Stomach (tissue), 9 donors: Measurements from ENCODE around the gene MTG1. TPM values are rescaled to one million over a fixed set of nuclear protein-coding genes. Genes with fewer than 3 reads are reported as not detected.
"Not testable (repeated sequence)": the region's sequence is repeated elsewhere in the genome, so short reads cannot be mapped to it uniquely, and the experiment has no call there.

Source experiments
- DNase-seq, 2 donors: peaks; one replicate each; pipeline versions ENCODE4 v3.0.0 to v3.0.0-alpha.2; 2013 to 2019
- H3K27ac ChIP-seq, 5 donors: fragments of 200-600 bp in 4 of 5; sonication (generic) in 4 of 5; one replicate each; pipeline ENCODE4 v1.5.1; 2013 to 2019; ENCODE audit warnings: mild to moderate bottlenecking in 1 of 5, moderate library complexity in 1 of 5
- H3K27me3 ChIP-seq, 3 donors: fragments of 200-600 bp; sonication (generic); one replicate each; pipeline ENCODE4 v1.5.1; 2017 to 2019; ENCODE audit warnings: mixed run types in 1 of 3
- H3K36me3 ChIP-seq, 4 donors: fragments of 200-600 bp; sonication (generic); 1 replicate in 3 of 4; 2 replicates in 1 of 4; pipeline ENCODE4 v1.5.1; 2016 to 2019
- H3K4me1 ChIP-seq, 4 donors: fragments of 200-600 bp; sonication (generic); one replicate each; pipeline ENCODE4 v1.5.1; 2016 to 2019
- H3K4me3 ChIP-seq, 4 donors: fragments of 200-600 bp; sonication (generic) in 3 of 4; one replicate each; pipeline ENCODE4 v1.5.1; 2016 to 2019; ENCODE audit warnings: mild to moderate bottlenecking in 1 of 4
- H3K9me3 ChIP-seq, 4 donors: fragments of 200-600 bp; sonication (generic); one replicate each; pipeline ENCODE4 v1.5.1; 2016 to 2019
- CTCF ChIP-seq, 7 experiments: fragments of 450-650 bp in 4 of 7; fragments of 200-600 bp in 3 of 7; sonication (generic) in 3 of 7; IDR thresholded peaks; one replicate each; pipeline ENCODE4 v1.5.1; 2016 to 2019; ENCODE audit warnings: antibody characterized with exemption in 7 of 7, control low read depth in 2 of 7, mild to moderate bottlenecking in 1 of 7
- EP300 ChIP-seq: sonication (generic); formaldehyde crosslinking; IDR thresholded peaks from one replicate; pipeline ENCODE4 v1.6.1; 2017; ENCODE audit warnings: antibody characterized with exemption
- POLR2A ChIP-seq, 4 donors: fragments of 450-650 bp; IDR thresholded peaks; one replicate each; pipeline ENCODE4 v1.6.1; 2016; ENCODE audit warnings: antibody characterized with exemption in 4 of 4, control low read depth in 2 of 4, mild to moderate bottlenecking in 1 of 4, moderate library complexity in 1 of 4
- POLR2AphosphoS5 ChIP-seq, 3 donors: sonication (generic); formaldehyde crosslinking; IDR thresholded peaks; one replicate each; pipeline ENCODE4 v1.6.1; 2016; ENCODE audit warnings: antibody characterized with exemption in 3 of 3
- WGBS, 5 donors: extraction: QIAGEN DNeasy Blood & Tissue Kit in 3 of 5; methylation state at CpG; one replicate each; pipeline versions ENCODE4 v1.1.5 to v1.1.7; 2013 to 2018; 5-methylcytosine and 5-hydroxymethylcytosine counted together
- intact Hi-C: fragments of 100-400 bp; cut with DNase I; formaldehyde crosslinking; loops from one replicate; pipeline ENCODE4 v1.15.1; 2023; ENCODE audit warnings: low total_unique reads
- polyA plus RNA-seq, 3 donors: library from polyadenylated mRNA; stranded (reverse); fragments of 200-250 nt; gene quantifications; one replicate each; pipeline ENCODE4 v1.2.3, GENCODE V29; 2013
- total RNA-seq, 5 donors: library from RNA; depleted of rRNA; stranded (reverse); fragments of >200 nt; gene quantifications; one replicate each; pipeline versions ENCODE4 v1.1.0 to v1.2.3, GENCODE V29; 2014 to 2016
- donor health status: healthy with polysubstance abuse.
- donor health status: Bipolar disorder and iron deficiency.
- donor health status: healthy.

Gene MTG1
- total and polyA plus RNA-seq, 8 donors: 36.7 to 177 (median 52.9) TPM

DNA sequence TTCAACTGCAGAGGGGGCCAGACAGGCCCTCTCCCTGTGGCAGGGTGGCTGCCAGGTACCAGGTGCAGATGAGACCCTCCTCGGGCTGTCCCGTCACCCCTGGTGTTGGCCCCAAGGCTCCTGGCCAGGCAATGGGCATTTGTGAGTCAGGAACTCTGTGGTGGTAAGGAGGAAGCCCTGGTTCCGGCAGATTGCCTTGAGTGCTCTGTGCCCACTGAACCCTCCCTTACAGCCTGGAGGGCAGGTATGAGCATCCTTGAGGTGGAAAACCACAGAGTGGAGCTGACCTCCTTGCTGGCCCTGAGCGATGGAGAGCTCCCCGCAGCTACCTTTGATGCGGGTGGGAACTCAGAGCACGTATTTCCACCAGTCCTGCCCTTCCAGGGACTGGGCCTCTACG lies 12.9 kb upstream of the MTG1 start:
- WGBS, 5 donors: 86 to 100% (median 91%) methylated on average over 3 to 8 of the region's 8 CpGs
- H3K4me1 ChIP-seq: peaks cover 14 to 32% (median 30%) of the 10 kb centered on the region in 4 donors

GRCh38 chr10:133383551-133383950 lies 10.4 kb upstream of the MTG1 start:
- intact Hi-C loops: no loop called here
- 93 to 100% (median 95%) methylated on average over 4 of the region's 4 CpGs for WGBS, 5 donors
- DNase-seq: no peak

More for the DNA sequence above, 12.9 kb upstream of the MTG1 start:
- Histone ChIP-seq H3K9me3 (no peaks in the 10 kb centered on the region), H3K27ac (no peak overlapping the region), H3K36me3 (peaks cover 0 to 38% (median 31%) of the 10 kb centered on the region in 4 donors), H3K27me3 (no peaks in the 10 kb centered on the region), H3K4me3 (no peak overlapping the region)
- TF ChIP-seq POLR2A (IDR thresholded peaks at IDR 0.05) (no peak), EP300 (no peak), CTCF (IDR thresholded peaks at IDR 0.05) (no peak), POLR2AphosphoS5 (IDR thresholded peaks at IDR 0.05) (no peak)
- intact Hi-C loops: no loop called here
- no peak for DNase-seq

GRCh38 chr10:133384071-133384470 lies 9.9 kb upstream of the MTG1 start:
- intact Hi-C loops: no loop called here
- WGBS, 5 donors: 88 to 94% (median 93%) methylated on average over 3 to 13 of the region's 13 CpGs
- H3K27me3 ChIP-seq: no peaks in the 10 kb centered on the region
- peaks cover 0 to 58% (median 39%) of the 10 kb centered on the region in 4 donors for H3K36me3 ChIP-seq
- TF ChIP-seq EP300: no peak
- TF ChIP-seq POLR2A (IDR thresholded peaks at IDR 0.05): no peak
- TF ChIP-seq POLR2AphosphoS5 (IDR thresholded peaks at IDR 0.05): no peak
- no peak for TF ChIP-seq CTCF (IDR thresholded peaks at IDR 0.05)
- peaks cover 7 to 23% (median 18%) of the 10 kb centered on the region in 4 donors for H3K4me1 ChIP-seq
- H3K4me3 ChIP-seq: no peak overlapping the region
- H3K9me3 ChIP-seq: no peaks in the 10 kb centered on the region
- no peak overlapping the region for H3K27ac ChIP-seq
- DNase-seq: no peak

More at GRCh38 chr10:133383551-133383950, 10.4 kb upstream of the MTG1 start:
- H3K4me1 ChIP-seq: peaks cover 7 to 23% (median 19%) of the 10 kb centered on the region in 4 donors
- H3K27me3 ChIP-seq: no peaks in the 10 kb centered on the region
- H3K9me3 ChIP-seq: no peaks in the 10 kb centered on the region
- H3K36me3 ChIP-seq: peaks cover 0 to 53% (median 37%) of the 10 kb centered on the region in 4 donors
- no peak for TF ChIP-seq EP300
- no peak for TF ChIP-seq POLR2A (IDR thresholded peaks at IDR 0.05)
- TF ChIP-seq POLR2AphosphoS5 (IDR thresholded peaks at IDR 0.05): no peak
- TF ChIP-seq CTCF (IDR thresholded peaks at IDR 0.05): no peak
- H3K4me3 ChIP-seq: no peak overlapping the region
- H3K27ac ChIP-seq: no peak overlapping the region

GRCh38 chr10:133385214-133385613 lies 8.7 kb upstream of the MTG1 start:
- peaks cover 0 to 69% (median 47%) of the 10 kb centered on the region in 4 donors for H3K36me3 ChIP-seq
- DNase-seq: no peak
- TF ChIP-seq EP300 (no peak), POLR2AphosphoS5 (IDR thresholded peaks at IDR 0.05) (no peak), CTCF (IDR thresholded peaks at IDR 0.05) (no peak), POLR2A (IDR thresholded peaks at IDR 0.05) (no peak)
- H3K27me3 ChIP-seq: no peaks in the 10 kb centered on the region
- no peak overlapping the region for H3K27ac ChIP-seq
- H3K4me3 ChIP-seq: no peak overlapping the region
- 87 to 100% (median 92%) methylated on average over 2 of the region's 2 CpGs for WGBS, 5 donors
- intact Hi-C loops: no loop called here
- H3K4me1 ChIP-seq: peaks cover 0 to 16% (median 8%) of the 10 kb centered on the region in 4 donors
- H3K9me3 ChIP-seq: no peaks in the 10 kb centered on the region

- H3K27ac ChIP-seq, DNase-seq, H3K9me3 ChIP-seq, H3K4me3 ChIP-seq, intact Hi-C loops, H3K4me1 ChIP-seq, H3K27me3 ChIP-seq: not testable (repeated sequence)
- 95 to 98% (median 96%) methylated on average over 4 of the region's 4 CpGs for WGBS, 5 donors
- peaks cover 0 to 74% (median 50%) of the 10 kb centered on the region in 4 donors for H3K36me3 ChIP-seq
Observed at GRCh38 chr10:133386951-133387350, 7.0 kb upstream of the MTG1 start.
